ENCODE results near the gene PLA2G4A.

The PLA2G4A gene

GRCh38 chr1:186831168-186831567, 2.4 kb downstream of the PLA2G4A start:
- TF ChIP-seq, protein P1, sequence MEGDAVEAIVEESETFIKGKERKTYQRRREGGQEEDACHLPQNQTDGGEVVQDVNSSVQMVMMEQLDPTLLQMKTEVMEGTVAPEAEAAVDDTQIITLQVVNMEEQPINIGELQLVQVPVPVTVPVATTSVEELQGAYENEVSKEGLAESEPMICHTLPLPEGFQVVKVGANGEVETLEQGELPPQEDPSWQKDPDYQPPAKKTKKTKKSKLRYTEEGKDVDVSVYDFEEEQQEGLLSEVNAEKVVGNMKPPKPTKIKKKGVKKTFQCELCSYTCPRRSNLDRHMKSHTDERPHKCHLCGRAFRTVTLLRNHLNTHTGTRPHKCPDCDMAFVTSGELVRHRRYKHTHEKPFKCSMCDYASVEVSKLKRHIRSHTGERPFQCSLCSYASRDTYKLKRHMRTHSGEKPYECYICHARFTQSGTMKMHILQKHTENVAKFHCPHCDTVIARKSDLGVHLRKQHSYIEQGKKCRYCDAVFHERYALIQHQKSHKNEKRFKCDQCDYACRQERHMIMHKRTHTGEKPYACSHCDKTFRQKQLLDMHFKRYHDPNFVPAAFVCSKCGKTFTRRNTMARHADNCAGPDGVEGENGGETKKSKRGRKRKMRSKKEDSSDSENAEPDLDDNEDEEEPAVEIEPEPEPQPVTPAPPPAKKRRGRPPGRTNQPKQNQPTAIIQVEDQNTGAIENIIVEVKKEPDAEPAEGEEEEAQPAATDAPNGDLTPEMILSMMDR (IDR thresholded peaks at IDR 0.05; ENCODE audit: low read depth, low read length, missing control alignments), result no peak
- no peak overlapping the region for H3K4me3 ChIP-seq (ENCODE audit: low read depth, low read length)
- no peak for DNase-seq (ENCODE audit: low read depth)

DNA sequence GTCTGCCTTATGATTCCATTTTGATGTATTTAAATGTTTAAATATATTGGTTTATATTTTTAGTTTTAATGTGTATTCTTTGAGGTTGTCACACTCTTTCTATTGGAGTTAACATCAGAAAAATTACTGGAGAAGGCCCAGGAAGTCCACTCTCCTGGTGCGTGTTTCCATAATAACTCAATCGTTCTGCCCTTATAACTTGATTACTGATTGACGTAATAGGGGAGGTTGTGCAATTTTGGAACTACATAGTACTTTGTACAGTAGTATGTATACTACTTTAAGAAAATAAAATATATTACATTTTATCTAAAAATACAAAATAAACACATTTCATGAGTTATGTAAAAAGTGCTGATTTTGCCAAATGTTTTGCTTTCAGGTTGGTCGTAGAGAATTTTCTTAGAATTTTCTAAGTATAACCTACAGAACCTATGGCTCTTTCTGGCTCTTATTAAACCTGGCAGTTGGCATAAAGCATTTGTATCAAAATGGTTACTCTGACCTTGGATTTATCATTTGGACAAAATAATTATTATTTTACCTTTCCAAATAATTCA, 5.7 kb downstream of the PLA2G4A start:
- TF ChIP-seq, protein P1 (IDR thresholded peaks at IDR 0.05; ENCODE audit: low read depth, low read length, missing control alignments), result no peak
- no peak overlapping the region for H3K4me3 ChIP-seq (ENCODE audit: low read depth, low read length)
- no peak for DNase-seq (ENCODE audit: low read depth)

- no peak overlapping the region for H3K4me3 ChIP-seq (ENCODE audit: low read depth, low read length)
- TF ChIP-seq, protein P1 (IDR thresholded peaks at IDR 0.05; ENCODE audit: low read depth, low read length, missing control alignments), result no peak
- DNase-seq (ENCODE audit: low read depth), result no peak
Measured at GRCh38 chr1:186835448-186835847, 6.7 kb downstream of the PLA2G4A start.

GRCh38 chr1:186837806-186838205, 9.1 kb downstream of the PLA2G4A start:
- no peak overlapping the region for H3K4me3 ChIP-seq (ENCODE audit: low read depth, low read length)
- TF ChIP-seq, protein P1 (IDR thresholded peaks at IDR 0.05; ENCODE audit: low read depth, low read length, missing control alignments), result no peak

DNA sequence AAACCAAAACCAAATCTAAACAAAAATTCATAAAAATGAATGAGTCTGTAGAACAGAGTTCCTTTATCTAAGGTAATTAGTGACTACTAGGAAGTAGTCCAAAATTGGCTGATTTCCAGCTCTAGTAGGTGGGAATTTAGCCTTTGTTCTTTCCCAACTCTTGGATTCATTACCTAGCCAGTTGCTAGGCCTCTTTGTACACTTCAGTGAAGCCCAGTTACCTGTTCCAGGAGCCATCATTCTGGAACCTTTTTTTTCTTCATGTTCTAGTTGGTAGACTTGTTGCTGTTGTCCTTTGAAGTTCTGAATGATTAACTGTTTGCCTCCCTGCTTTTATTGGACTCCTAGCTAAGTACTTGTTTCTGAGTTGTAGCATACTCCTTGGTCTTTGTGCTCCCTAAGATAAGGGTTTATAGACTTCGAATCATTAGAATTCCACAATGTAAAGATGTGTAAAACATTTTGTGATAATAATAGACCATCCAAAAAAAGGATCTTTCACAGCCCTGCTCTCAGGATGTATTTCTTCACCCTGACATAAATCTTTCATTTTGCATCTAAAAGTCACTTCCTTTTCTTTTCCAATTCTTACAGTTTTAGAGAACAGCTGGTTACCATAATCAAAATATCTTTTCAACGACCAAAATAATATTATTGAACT, 9.8 kb downstream of the PLA2G4A start:
- H3K4me3 ChIP-seq (ENCODE audit: low read depth, low read length), result no peak overlapping the region
- no peak for DNase-seq (ENCODE audit: low read depth)
- TF ChIP-seq, protein P1 (IDR thresholded peaks at IDR 0.05; ENCODE audit: low read depth, low read length, missing control alignments), result no peak

More at GRCh38 chr1:186837806-186838205, 9.1 kb downstream of the PLA2G4A start:
- DNase-seq (ENCODE audit: low read depth), result no peak

GRCh38 chr1:186839041-186839400, 10.3 kb downstream of the PLA2G4A start:
- TF ChIP-seq, protein P1 (IDR thresholded peaks at IDR 0.05; ENCODE audit: low read depth, low read length, missing control alignments), result no peak
- no peak for DNase-seq (ENCODE audit: low read depth)

GRCh38 chr1:186841599-186841998, 12.8 kb downstream of the PLA2G4A start:
- TF ChIP-seq, protein P1 (IDR thresholded peaks at IDR 0.05; ENCODE audit: low read depth, low read length, missing control alignments), result no peak
- DNase-seq (ENCODE audit: low read depth), result no peak
- no peak overlapping the region for H3K4me3 ChIP-seq (ENCODE audit: low read depth, low read length)

More at GRCh38 chr1:186839041-186839400, 10.3 kb downstream of the PLA2G4A start:
- H3K4me3 ChIP-seq (ENCODE audit: low read depth, low read length), result no peak overlapping the region

Measured in GM12864 (cell line).